GM23338 (cell line): ENCODE results near the gene HOTAIR. TPM values are rescaled to one million over a fixed set of nuclear protein-coding genes. Genes with fewer than 3 reads are reported as not detected.
A peak's percentile ranks its signal among the peaks of the same experiment; 100 is the strongest.

ENCODE experiments used
- ATAC-seq: fragments of 200-7000 bp; cut with Tn5 transposase; 3 replicates; pipeline ENCODE4 v1.9.1; 2020
- DNase-seq: peaks from one replicate; pipeline ENCODE4 v3.0.0-alpha.2; 2015; ENCODE audit warnings: low spot score
- H2AFZ ChIP-seq: fragments of 200-600 bp; sonication (generic); 2 replicates; pipeline ENCODE4 v1.8.0; 2016; ENCODE audit warnings: antibody characterized with exemption, mild to moderate bottlenecking, moderate library complexity
- H3F3A ChIP-seq: fragments of 200-600 bp; sonication (generic); replicated peaks from 2 replicates; pipeline ENCODE4 v1.8.0; 2017; ENCODE audit warnings: antibody characterized with exemption, mixed run types, low read depth
- H3K27ac ChIP-seq: fragments of 200-600 bp; sonication (generic); 2 replicates; pipeline ENCODE4 v1.6.1; 2016; ENCODE audit warnings: low read depth
- H3K27me3 ChIP-seq: fragments of 200-600 bp; sonication (generic); 2 replicates; pipeline ENCODE4 v1.8.0; 2016; ENCODE audit warnings: mild to moderate bottlenecking, mixed run types, moderate library complexity; ENCODE audit not compliant: insufficient read depth
- H3K36me3 ChIP-seq: fragments of 200-600 bp; sonication (generic); 2 replicates; pipeline ENCODE4 v1.8.0; 2016; ENCODE audit warnings: mild to moderate bottlenecking; ENCODE audit not compliant: insufficient read depth
- H3K4me1 ChIP-seq: fragments of 200-600 bp; sonication (generic); 2 replicates; pipeline ENCODE4 v1.8.0; 2016; ENCODE audit warnings: mild to moderate bottlenecking, moderate library complexity; ENCODE audit not compliant: insufficient read depth
- H3K4me2 ChIP-seq: fragments of 200-600 bp; sonication (generic); 2 replicates; pipeline ENCODE4 v1.7.1; 2017; ENCODE audit warnings: mixed run types
- H3K4me3 ChIP-seq: fragments of 200-600 bp; sonication (generic); 2 replicates; pipeline ENCODE4 v1.6.1; 2016; ENCODE audit warnings: mixed run types
- H3K79me2 ChIP-seq: fragments of 200-600 bp; sonication (generic); replicated peaks from 2 replicates; pipeline ENCODE4 v1.8.0; 2017; ENCODE audit warnings: mild to moderate bottlenecking; ENCODE audit not compliant: insufficient read depth
- H3K9me2 ChIP-seq: fragments of 200-600 bp; sonication (generic); 2 replicates; pipeline ENCODE4 v1.8.0; 2017; ENCODE audit not compliant: insufficient read depth
- H4K20me1 ChIP-seq: fragments of 200-600 bp; sonication (generic); replicated peaks from 2 replicates; pipeline ENCODE4 v1.8.0; 2017; ENCODE audit warnings: mild to moderate bottlenecking; ENCODE audit not compliant: insufficient read depth
- H3K27ac Mint-ChIP-seq: 2 replicates; pipeline ENCODE4 v1.8.0; 2020; ENCODE audit warnings: inconsistent platforms, mild to moderate bottlenecking, moderate library complexity, mixed read lengths
- H3K27me3 Mint-ChIP-seq: 3 replicates; pipeline ENCODE4 v1.8.0; 2022; ENCODE audit warnings: low read depth, mild to moderate bottlenecking, moderate library complexity, mixed read lengths, inconsistent platforms; ENCODE audit not compliant: insufficient read depth, poor library complexity
- H3K36me3 Mint-ChIP-seq: 3 replicates; pipeline ENCODE4 v1.8.0; 2021; ENCODE audit warnings: low read depth, mild to moderate bottlenecking, inconsistent platforms, moderate library complexity, mixed read lengths
- H3K4me1 Mint-ChIP-seq: 3 replicates; pipeline ENCODE4 v1.8.0; 2020; ENCODE audit warnings: mild to moderate bottlenecking, inconsistent platforms, mixed read lengths
- H3K4me3 Mint-ChIP-seq: 3 replicates; pipeline ENCODE4 v1.8.0; 2021; ENCODE audit warnings: moderate library complexity, mild to moderate bottlenecking, inconsistent platforms, mixed read lengths
- H3K9me3 Mint-ChIP-seq: 3 replicates; pipeline ENCODE4 v1.8.0; 2020; ENCODE audit warnings: moderate library complexity, mild to moderate bottlenecking, inconsistent platforms, mixed read lengths
- EZH2 ChIP-seq: fragments of 200-600 bp; sonication (generic); IDR thresholded peaks from one replicate; pipeline ENCODE4 v1.8.0; 2017; ENCODE audit warnings: antibody characterized with exemption, mild to moderate bottlenecking, low read depth; ENCODE audit not compliant: unreplicated experiment
- EZH2phosphoT487 ChIP-seq: fragments of 200-600 bp; sonication (generic); IDR thresholded peaks from one replicate; pipeline ENCODE4 v1.8.1; 2018; ENCODE audit warnings: antibody characterized with exemption; ENCODE audit not compliant: unreplicated experiment
- ZNF331 ChIP-seq: fragments of 250-450 bp; sonication (Bioruptor Pico); IDR thresholded peaks from 2 replicates; pipeline ENCODE4 v1.5.0; 2020; ENCODE audit warnings: low read depth, mild to moderate bottlenecking, moderate library complexity
- polyA plus RNA-seq: library from polyadenylated mRNA; unstranded; fragments of >200 nt; fragmentation: Nextera tagmentation; extraction: Ambion mirVana; gene quantifications from 2 replicates; pipeline ENCODE4 v1.2.1, GENCODE V29; 2016
- total RNA-seq: library from RNA; depleted of rRNA; stranded (reverse); fragments of >200 nt; shearing (Covaris generic); gene quantifications from 2 replicates; pipeline ENCODE4 v1.2.3, GENCODE V29; 2014
- TF ChIP-seq, protein P1 (sequence below): fragments of 250-450 bp; sonication (Bioruptor Pico); IDR thresholded peaks from 2 replicates; pipeline ENCODE4 v1.5.0; 2020; ENCODE audit warnings: mild to moderate bottlenecking, moderate library complexity

The HOTAIR gene
- total and polyA plus RNA-seq, 2 experiments from 2014 or later, result not detected

GRCh38 chr12:54011665-54012532 is 37.1 kb upstream of the HOTAIR start (continued):
- TF ChIP-seq, protein P1, sequence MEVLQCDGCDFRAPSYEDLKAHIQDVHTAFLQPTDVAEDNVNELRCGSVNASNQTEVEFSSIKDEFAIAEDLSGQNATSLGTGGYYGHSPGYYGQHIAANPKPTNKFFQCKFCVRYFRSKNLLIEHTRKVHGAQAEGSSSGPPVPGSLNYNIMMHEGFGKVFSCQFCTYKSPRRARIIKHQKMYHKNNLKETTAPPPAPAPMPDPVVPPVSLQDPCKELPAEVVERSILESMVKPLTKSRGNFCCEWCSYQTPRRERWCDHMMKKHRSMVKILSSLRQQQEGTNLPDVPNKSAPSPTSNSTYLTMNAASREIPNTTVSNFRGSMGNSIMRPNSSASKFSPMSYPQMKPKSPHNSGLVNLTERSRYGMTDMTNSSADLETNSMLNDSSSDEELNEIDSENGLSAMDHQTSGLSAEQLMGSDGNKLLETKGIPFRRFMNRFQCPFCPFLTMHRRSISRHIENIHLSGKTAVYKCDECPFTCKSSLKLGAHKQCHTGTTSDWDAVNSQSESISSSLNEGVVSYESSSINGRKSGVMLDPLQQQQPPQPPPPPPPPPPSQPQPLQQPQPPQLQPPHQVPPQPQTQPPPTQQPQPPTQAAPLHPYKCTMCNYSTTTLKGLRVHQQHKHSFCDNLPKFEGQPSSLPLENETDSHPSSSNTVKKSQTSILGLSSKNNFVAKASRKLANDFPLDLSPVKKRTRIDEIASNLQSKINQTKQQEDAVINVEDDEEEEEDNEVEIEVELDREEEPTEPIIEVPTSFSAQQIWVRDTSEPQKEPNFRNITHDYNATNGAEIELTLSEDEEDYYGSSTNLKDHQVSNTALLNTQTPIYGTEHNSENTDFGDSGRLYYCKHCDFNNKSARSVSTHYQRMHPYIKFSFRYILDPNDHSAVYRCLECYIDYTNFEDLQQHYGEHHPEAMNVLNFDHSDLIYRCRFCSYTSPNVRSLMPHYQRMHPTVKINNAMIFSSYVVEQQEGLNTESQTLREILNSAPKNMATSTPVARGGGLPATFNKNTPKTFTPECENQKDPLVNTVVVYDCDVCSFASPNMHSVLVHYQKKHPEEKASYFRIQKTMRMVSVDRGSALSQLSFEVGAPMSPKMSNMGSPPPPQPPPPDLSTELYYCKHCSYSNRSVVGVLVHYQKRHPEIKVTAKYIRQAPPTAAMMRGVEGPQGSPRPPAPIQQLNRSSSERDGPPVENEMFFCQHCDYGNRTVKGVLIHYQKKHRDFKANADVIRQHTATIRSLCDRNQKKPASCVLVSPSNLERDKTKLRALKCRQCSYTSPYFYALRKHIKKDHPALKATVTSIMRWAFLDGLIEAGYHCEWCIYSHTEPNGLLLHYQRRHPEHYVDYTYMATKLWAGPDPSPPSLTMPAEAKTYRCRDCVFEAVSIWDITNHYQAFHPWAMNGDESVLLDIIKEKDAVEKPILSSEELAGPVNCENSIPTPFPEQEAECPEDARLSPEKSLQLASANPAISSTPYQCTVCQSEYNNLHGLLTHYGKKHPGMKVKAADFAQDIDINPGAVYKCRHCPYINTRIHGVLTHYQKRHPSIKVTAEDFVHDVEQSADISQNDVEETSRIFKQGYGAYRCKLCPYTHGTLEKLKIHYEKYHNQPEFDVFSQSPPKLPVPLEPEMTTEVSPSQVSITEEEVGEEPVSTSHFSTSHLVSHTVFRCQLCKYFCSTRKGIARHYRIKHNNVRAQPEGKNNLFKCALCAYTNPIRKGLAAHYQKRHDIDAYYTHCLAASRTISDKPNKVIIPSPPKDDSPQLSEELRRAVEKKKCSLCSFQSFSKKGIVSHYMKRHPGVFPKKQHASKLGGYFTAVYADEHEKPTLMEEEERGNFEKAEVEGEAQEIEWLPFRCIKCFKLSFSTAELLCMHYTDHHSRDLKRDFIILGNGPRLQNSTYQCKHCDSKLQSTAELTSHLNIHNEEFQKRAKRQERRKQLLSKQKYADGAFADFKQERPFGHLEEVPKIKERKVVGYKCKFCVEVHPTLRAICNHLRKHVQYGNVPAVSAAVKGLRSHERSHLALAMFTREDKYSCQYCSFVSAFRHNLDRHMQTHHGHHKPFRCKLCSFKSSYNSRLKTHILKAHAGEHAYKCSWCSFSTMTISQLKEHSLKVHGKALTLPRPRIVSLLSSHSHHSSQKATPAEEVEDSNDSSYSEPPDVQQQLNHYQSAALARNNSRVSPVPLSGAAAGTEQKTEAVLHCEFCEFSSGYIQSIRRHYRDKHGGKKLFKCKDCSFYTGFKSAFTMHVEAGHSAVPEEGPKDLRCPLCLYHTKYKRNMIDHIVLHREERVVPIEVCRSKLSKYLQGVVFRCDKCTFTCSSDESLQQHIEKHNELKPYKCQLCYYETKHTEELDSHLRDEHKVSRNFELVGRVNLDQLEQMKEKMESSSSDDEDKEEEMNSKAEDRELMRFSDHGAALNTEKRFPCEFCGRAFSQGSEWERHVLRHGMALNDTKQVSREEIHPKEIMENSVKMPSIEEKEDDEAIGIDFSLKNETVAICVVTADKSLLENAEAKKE (CRISPR knock-in tag), result no peak
- peak; percentile 6 for TF ChIP-seq EZH2phosphoT487

GRCh38 chr12:54010972-54011664 is 36.4 kb upstream of the HOTAIR start:
- H3K27me3 ChIP-seq, result peaks cover 100% of the 10 kb centered on the region
- no peaks in the 10 kb centered on the region for H3K79me2 ChIP-seq
- H3K9me2 ChIP-seq, result no peaks in the 10 kb centered on the region
- Mint-ChIP-seq H3K36me3 (no peaks in the 10 kb centered on the region), H3K9me3 (no peaks in the 10 kb centered on the region; the same call in 2 of the 3 replicates), H3K27ac (no peak overlapping the region), H3K4me3 (no peak overlapping the region; the same call in 2 of the 3 replicates), H3K4me1 (peaks cover 29% of the 10 kb centered on the region), H3K27me3 (peaks cover 99% of the 10 kb centered on the region)
- H4K20me1 ChIP-seq, result peaks cover 25% of the 10 kb centered on the region
- peaks cover 38% of the 10 kb centered on the region for H3F3A ChIP-seq
- DNase-seq, result no peak
- no peak overlapping the region for H3K4me3 ChIP-seq
- H2AFZ ChIP-seq, result no peak overlapping the region
- peak; percentile 95 for TF ChIP-seq EZH2
- TF ChIP-seq ZNF331, result no peak
- TF ChIP-seq EZH2phosphoT487, result peak; percentile 13
- 0 out of 2 replicates have a peak overlapping the region, but pooled peaks have one; percentile 7 for H3K4me2 ChIP-seq
- H3K27ac ChIP-seq, result no peak overlapping the region
- no peaks in the 10 kb centered on the region for H3K36me3 ChIP-seq
- no peak for ATAC-seq
- peaks cover 44% of the 10 kb centered on the region for H3K4me1 ChIP-seq
